Activated T-cell treated with anti-CD3 and anti-CD28 coated beads for 24 hours (primary cell): Measurements from ENCODE around the gene PARD3.

Experiments used
- DNase-seq: peaks from one replicate; pipeline ENCODE4 v3.0.0-alpha.2; 2020; ENCODE audit warnings: low read depth

The PARD3 gene

DNA sequence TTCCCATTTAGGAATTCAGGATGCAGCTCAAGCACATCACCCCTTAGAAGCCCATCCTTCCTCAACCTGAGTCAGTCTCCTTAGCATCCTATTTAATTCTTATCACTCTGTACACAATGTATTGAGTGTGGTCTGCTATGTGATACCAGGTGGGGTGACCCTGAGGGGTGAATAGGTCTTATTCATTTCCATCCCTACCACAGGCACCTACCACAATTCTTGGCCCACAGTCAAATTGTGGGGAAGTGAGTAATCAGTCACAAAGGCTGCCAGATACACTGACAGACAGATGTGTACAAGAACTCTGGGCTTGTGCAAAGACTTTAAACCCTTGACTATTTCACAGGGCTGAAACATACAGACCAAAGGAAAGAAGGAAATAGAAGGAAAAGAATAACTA lies 560.5 kb downstream of the PARD3 start:
- DNase-seq, result no peak

DNA sequence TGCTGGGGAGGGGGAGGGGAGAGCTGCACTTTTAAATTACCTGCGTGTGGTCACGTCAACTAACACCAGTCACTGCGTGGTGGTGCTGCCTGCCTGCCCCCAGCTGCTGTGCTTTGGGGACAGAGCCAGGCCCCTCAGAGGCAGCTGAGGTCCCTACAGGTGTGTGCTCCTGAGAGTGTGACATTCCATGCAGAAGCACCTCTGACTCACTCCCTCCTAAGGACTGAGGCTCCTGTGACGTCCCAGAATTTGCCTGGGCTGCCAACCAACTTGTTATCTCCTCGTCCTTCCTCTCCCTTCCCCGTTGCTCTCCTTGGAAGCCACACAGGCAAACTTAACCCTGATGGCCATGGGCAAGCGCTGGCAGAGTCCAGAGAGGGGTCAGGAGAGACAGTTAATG lies 563.0 kb downstream of the PARD3 start:
- no peak for DNase-seq

DNA sequence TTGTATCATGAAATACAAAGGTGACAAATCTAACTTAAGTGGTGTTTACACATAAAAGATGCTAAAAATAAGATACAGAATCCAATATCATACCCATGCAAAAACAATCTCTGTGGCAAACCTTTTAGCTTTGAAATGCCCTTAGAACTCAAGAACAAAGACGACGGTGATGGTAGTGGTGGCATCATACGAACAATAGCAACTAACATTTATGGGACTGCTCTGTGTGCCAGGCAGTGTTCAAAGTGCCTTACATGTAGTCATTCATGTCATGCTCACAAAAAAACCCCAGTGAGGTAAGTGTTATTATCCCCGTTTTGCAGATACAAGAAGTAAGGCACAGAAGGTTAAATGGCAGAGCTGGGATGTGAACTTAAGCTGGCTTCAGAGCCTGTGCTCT lies 563.9 kb downstream of the PARD3 start:
- DNase-seq, result no peak

DNA sequence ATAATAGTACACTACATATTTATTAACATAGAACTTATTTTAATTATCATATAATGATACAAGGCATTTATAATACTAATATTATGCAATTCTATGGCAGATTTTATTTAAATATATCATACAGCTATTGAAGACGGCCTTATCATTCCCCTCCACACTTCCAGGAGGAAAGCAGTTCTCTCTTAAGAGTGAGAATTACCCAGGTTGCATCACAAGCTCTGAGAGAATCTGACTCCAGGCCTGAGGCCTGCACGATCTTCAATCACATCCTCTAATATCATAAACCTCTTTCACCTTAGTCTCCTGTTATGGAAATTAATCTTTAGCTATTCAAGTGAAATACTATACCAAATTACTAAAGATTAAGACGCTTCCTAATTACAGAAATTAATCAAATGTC lies 564.4 kb downstream of the PARD3 start:
- DNase-seq, result no peak

DNA sequence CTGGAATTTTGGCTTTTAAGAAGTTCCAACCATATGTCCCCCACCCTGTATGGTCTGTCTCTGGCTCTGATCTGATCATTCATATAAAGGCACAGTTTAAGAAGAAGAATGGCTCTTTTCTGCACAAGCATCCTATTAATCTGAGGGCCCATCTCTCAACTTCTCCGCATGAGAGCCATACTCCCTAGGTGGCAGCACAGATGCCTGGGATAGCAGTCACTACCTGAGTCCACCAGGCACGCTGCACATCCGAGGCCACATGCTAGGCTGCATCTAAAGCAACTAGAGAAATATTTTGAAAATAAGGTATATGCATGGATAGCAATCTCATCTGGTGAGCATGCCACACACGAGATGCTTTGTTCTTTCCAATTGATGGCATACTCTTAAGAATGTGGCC lies 565.5 kb downstream of the PARD3 start:
- no peak for DNase-seq

DNA sequence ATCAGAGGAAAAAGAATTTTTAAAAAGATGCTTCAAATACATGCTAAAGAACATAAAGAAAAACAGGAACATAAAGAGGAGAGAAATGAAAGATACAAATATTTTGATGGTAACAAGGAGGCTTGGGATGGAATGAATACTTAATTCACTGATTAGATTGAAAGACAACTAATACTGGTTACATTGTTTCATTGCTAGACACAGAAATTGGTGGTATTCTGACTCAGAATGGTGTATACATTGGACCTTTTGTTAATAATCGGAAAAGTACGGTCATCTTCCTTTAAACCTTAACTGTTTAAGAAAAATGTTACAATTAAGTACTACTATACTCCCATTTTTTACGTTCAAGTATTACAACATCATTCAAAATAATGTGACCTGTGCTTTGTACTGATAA lies 567.5 kb downstream of the PARD3 start:
- DNase-seq, result no peak

DNA sequence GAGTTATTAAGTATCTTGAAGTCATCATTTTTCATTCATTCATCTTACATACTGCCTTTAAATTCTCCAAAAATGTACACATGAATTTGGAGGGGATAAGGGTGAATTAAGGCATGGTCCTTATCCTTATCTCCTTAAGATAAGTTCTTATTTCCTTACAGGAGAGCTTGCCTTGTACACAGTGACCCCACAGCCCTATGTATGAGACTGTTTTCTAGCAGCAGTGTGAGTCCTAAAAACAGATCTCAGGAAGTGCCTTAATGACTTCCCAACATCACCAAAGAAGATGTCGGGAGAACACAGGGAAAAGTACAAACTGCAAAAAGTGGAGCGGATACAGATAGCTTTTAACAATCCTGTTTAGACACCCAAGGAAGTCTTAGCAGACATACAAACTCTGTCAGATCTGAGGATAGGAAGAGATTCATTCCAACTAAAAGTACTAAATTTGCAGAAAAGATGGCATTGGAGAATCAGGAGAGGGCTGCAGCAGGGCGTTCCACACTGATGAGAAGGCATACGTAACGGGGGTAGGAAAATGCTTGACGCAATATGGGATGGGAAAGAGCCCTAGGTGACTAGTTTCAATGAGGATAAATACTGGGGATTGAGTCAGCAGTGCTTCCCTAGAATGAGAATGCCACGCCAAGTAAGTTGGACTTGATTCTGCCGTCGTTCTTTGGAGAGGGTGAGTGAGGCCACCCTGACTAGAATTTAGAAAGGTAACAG lies 570.2 kb downstream of the PARD3 start:
- DNase-seq, result no peak

DNA sequence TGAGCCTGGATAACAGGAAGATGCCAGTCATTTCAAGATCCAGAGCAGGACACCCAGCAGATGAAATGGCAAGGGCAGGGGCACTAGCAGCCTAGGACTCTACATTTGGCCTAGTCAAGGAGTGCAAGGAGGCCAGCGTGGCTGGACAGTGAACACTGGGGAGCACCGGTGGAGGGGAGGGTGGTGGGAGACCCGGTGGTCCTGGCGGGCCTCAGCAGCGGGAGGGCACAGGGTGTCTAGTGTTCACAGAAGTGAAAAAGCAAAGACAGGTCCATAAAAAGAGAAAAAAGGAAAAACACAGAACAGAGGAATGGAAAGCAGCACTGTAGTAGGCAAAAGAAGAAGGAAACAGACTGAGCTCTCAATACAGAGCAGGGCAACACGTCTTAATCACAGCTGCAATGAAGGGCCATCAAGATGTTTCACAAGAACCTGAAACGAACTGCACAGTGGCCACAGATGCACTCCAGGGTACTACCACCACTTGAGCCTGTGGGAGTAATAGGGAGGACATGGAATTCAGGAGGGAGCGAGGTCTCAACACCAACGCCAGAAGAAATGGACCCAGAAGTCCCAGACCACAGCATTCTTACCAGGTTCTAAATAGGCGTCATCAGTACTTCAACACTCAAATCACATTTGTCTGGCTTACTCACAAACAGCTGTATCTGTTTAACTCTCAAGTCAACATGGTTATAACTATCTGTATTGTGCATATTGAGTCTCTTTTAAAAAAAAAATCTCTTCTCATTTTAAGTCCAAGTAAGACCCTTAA lies 573.7 kb downstream of the PARD3 start:
- DNase-seq, result no peak

DNA sequence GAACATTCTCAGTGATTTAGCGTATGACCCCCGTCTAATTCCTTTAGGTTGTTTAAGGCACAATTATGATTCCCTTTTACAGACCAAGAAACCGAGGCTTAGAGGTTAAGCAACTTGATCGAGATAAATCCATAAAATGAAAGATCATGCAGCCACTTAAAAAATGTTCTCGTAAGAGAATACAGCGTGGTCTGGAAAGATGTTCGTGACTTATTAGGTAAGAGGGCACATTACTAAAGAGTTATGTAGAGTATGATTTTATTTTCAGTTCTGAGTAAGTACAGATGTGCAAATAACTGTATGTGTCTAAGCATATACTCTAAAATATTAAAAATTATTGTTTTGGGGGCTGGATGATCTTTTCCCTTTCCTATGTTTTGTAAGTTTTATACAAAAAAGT lies 575.1 kb downstream of the PARD3 start:
- no peak for DNase-seq

DNA sequence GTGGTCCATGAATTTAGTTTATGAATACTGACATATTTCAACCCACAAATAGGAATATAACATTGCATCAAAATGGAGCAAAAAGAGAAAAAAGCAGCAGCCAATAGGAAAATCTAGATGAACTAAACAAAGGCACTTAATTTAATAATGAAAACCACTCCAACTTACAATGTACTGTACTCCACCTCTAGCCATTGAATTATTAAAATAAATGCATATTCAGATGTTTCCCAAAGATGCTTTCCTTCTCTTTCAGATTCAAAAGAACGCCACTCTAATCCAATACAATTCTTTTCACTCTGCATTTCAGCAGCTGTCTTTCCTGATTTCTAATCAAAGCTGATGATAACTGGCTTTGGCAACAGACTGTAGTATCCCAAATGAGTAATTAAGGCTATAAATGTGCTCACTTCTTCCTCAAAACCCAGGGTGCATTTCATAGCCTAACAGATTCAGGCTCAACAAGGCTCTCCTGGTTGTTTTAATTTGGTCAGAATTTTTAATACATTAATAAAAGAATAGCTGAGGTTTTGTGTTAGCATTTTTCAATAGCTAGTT lies 577.1 kb downstream of the PARD3 start:
- DNase-seq, result no peak

DNA sequence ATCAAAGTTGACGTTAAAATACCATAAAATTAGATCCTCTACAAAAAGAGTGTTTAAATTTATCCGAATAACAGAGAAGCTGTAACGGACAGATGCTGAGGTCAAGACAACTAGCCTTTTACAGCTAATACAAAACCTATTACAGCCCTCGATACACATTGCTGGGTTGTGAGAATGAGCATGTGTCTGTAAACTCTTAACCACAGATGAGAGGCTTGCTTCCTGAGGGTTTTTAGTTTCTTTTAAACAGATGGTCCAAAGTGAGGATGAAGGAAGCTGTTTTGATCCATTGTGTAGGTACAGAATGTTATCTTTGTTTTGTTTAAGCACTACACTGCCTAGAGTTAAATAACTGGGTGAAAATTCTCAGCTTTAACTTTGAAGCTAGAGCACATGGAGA lies 578.2 kb downstream of the PARD3 start:
- no peak for DNase-seq

DNA sequence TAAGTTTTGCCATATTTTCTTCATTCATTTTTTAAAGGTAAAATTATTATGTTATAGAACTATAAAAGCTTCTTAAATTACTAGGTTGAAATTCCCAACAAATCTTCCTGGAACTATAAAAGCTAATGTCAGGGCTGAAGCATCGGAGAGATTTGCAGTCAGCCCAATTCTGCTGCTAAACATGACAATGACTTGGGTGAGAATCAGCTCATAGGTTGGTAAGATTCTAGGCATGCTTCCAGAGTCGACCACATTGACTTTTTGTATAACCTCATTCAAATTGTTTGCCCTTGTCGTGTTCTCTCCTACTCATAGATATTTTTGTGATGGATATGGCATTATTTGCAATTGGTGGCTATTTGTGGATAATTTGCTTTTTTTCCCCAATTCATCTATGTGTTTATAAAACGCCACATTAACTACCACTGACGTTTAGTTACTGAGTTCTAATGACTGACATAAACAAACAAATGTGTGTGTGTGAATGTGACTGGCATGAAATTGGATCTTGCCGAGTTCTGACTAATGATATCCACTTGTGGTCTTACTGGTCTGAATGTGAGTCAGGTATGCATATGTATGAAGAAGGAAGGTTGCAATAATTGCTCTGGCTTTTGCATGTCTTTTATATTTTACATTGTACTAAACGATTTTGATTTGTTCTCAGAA lies 579.8 kb downstream of the PARD3 start:
- DNase-seq, result no peak

DNA sequence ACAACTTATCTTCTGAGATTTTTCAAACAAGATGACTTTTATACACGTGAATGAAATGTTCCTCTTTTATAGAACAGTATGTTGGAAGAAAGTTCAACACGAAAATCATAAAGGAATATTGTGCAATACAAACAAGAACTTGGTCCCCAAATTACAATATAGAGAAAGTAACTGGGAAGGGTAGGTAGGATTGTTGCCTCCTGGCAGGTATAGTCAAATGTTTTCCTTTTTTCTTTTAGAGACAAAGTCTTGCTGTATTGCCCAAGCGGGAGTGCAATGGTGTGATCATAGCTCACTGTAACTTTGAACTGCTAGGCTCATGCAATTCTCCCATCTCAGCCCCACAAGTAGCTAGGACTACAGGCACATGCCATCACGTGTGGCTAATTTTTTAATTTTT lies 582.6 kb downstream of the PARD3 start:
- DNase-seq, result no peak

DNA sequence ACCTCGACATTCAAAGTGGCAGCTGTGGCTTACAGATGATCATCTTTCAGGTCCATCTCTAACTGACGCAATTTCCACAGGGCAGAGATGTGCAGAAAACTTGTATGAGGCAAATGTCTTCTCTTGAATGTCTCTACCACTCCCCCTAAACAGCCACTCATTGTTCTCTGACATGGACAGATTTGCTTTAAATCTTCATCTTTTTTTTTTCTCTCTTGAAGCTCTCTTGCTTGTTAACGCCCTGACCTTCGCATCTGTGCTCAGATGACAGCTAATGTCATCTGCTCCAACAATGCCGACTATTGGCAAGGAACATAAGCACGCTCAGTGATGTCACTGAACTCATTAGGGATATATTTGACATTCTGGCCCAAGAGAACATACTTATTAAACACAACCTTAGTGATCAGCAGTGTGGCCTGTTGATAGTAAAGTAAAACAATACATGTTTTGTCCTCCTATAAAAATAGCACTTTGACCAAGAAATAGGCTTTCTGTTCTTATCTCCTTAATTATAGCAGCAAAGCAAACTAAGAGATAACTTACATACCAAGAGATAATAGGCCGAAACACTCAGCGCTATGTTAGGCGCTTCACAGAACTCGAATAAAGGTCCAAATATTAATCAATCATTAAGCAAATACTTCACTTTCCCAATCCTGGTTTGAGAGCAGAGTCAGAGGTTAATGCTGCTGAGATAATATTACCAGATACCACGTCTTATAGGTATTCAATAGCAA lies 583.5 kb downstream of the PARD3 start:
- DNase-seq, result no peak

DNA sequence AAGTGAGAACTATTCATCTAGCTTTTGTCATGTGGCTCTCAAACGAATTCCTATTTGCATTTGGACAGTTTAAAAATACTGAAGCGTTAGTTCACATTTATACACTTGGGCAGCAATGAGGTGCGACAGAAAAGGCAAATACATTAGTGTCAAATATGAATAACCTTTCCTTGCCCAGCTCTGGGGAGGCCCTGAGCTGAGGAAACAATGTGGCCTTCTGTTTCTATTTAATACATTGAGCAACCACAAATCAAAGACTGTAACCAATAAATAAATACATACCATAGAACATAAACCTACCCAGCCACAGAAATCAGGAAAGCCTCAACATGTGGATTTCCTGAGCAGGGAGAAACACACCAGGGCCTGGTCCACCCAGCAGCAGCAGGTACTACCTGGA lies 585.2 kb downstream of the PARD3 start:
- no peak for DNase-seq

DNA sequence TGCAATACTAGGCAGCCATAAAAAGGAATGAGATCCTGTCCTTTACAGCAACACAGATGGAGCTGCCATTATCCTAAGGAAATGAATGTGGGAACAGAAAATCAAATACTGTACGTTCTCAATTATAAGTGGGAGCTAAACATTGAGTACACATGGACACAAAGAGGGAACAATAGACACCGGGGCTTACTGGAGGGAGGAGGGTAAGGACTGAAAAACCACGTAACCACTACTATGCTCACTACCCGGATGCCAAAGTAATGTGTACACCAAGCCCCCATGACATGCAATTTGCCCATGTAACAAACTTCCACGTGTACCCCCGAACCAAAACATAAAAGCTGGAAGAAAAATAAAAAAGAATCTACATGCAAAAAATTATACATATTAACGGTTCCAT lies 587.0 kb downstream of the PARD3 start:
- no peak for DNase-seq

DNA sequence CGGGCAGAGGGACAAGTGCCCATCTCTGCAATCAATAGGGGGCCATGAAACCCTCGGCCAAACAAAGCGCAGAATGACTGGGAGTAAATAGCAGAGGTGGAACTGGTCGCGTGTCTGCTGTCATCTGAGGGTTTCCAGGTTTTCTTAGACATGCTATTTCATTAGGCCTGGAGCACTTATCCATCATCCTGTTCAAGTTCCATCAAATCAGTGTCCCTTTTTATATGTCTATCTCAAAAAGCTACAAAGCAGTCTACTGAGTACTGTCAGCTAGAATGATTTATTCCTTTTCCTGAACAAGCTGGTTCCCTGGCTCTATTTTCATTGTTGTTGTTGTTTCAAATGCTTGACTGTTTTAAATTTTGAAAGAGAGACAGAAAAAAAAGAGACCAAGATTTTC lies 590.5 kb downstream of the PARD3 start:
- DNase-seq, result no peak

DNA sequence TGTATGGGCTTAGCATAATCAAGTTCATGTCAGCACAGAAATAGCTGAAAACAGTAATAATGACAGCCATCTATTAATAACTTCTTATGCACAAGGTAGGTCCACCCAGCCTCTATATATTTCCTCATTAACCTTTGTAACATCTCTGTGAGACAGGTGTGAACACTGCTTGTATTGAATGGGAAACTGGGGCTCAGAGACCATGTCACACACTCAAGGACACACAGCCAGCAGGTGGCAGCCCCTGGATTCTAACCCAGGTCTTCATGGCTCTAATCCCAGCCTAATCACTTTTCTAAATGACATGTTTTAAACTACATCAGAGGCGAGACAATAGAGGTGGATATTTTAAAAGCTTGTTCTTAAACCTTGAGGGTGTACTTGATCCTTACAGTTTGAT lies 591.4 kb downstream of the PARD3 start:
- DNase-seq, result no peak

DNA sequence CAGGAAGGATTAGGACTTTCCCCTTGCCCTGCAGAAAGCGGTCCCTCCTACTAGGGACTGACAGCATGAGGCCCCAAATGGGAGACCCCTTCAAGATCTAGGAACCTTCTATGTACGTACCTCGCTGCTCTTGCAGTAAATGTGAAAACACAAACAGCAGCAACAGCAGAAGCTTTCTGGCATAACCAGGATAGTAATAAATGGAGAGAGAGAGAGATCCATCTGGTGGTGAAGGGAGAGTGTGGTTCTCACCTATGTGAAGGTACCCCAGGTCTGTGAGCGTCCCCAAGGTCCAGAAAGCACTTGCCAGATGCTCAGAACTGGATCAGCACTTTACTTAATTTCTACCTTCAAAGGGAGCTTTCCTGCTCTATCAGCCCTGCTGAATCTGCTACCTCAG lies 592.7 kb downstream of the PARD3 start:
- DNase-seq, result no peak

DNA sequence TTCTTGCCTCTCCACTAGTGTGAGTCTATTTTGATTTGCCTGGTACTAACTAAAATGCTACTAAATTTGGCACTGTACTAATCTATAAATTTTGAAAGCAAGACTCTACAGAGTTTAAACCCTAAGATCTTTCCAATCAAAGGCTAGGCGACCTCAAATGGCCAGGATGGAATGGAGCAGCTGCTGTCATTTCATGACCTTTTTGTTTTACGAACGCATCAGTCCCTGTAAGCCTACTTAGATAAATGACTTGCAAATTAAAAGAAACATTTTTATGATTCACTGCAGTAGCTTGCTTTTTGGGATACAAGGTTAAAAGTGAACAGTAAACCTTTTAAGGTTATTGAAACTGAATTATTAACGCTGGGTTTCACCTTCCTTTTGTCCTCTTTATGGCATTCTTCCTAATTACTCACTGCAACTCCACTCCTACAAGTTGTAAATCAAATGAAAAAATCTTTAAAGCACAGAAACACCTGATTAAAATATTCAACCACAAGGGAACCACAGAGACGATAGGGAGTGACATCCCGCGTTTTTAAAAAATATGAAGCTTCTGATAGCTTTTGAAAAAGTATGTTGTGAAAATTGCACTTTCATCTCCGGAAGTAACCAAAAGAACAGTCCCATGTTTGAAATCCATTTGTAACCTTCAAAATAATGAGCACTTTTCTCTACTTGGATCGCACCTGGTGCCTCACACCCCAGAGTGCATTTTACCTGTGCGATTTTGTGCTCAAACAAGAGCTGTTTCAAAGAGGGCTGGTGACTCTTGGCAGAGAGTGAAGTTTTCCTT lies 595.1 kb downstream of the PARD3 start:
- DNase-seq, result no peak

DNA sequence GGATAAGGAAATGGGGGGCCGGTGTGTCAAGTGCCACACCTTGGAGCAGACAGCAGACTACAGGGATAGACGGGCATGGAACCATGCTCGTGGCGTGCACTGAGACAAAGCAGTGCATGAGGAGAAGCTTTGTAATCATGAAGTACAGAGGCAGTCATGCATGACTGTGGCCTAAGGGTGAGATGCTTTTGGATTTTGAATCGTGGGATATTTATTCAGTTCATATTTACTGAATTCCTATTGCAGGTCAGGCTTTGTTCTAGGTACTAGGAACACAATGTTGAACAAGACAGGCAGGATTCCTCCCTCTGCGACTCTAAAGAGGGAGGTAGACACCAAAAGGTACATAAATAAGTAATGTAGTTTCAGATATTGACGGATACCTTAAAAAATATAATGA lies 597.6 kb downstream of the PARD3 start:
- DNase-seq, result no peak
